ENCODE results near the gene SLC35F6.
A peak's percentile ranks its signal among the peaks of the same experiment; 100 is the strongest.

- TF ChIP-seq POLR2A (IDR thresholded peaks at IDR 0.05) (no peak), CTCF (IDR thresholded peaks at IDR 0.05) (no peak), POLR2AphosphoS5 (IDR thresholded peaks at IDR 0.05) (peak in 1 of 3 donors; percentile 52)
These were observed 39.9 kb upstream of the SLC35F6 start for GRCh38 chr2:26723991-26724750.

All from breast epithelium (tissue), 3 donors.